ENCODE results near the gene HBS1L. TPM values are rescaled to one million over a fixed set of nuclear protein-coding genes. Genes with fewer than 3 reads are reported as not detected.

Gene HBS1L
- polyA plus RNA-seq, 1 of the 3 experiments (the other 2 are of a cell fraction), result 19.0 TPM

DNA sequence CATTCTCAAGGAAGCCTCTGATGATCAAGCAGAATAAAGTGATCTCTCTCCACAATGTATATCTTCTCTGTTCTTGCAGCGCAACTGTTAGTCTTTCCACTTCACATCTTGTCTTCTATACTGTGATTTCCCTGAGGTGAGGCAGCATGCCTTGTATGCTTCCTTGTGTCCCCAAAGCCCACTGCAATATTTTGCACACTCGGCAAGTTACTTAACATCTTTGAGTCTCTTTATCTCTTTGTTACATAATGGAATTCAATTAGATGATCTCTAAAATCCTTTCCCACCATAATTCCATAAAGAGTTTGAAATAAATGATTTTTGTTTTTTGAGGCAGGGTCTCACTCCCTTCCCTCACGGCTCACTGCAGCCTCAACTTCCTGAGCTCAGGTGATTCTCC is 64.4 kb downstream of the HBS1L start:
- TF ChIP-seq RFX5 (IDR thresholded peaks at IDR 0.05; ENCODE audit: low read length), result no peak
- Histone ChIP-seq H2AFZ (ENCODE audit: low read depth) (no peak overlapping the region), H3K79me2 (ENCODE audit: insufficient read depth) (no peaks in the 10 kb centered on the region), H3K4me3 (ENCODE audit: low read depth in 2 of 2, low read length in 1 of 2) (no peak overlapping the region), H3K36me3 (replicated peaks in 1 of 2; ENCODE audit: control insufficient read depth in 1 of 2, insufficient read depth in 2 of 2, low read length in 1 of 2) (peaks cover 46 to 48% of the 10 kb centered on the region in 2 experiments), H3K9me2 (no peaks in the 10 kb centered on the region), H3K9me3 (no peaks in the 10 kb centered on the region), H3K4me2 (no peak overlapping the region), H3K9ac (no peak overlapping the region), H3K27me3 (ENCODE audit: insufficient read depth) (no peaks in the 10 kb centered on the region), H3K4me1 (ENCODE audit: control insufficient read depth in 1 of 2, insufficient read depth in 2 of 2, low read depth in 1 of 2, low read length in 1 of 2) (no peaks in the 10 kb centered on the region), H4K20me1 (ENCODE audit: insufficient read depth) (no peaks in the 10 kb centered on the region), H3F3A (replicated peaks; ENCODE audit: insufficient read depth) (no peaks in the 10 kb centered on the region), H3K27ac (ENCODE audit: low read depth in 2 of 2, low read length in 1 of 2) (no peak overlapping the region)
- CTCF ChIA-PET, result interaction anchor here (2.3 kb wide), 1 partner anchor 12 kb away, joined by 10 read pairs; no protein-coding TSS in a partner anchor
- no peak for DNase-seq
- WGBS (ENCODE audit: low lambda C conversion rate), result 93% methylated on average over 3 of the region's 3 CpGs
- POLR2A ChIA-PET, result no interaction called here

DNA sequence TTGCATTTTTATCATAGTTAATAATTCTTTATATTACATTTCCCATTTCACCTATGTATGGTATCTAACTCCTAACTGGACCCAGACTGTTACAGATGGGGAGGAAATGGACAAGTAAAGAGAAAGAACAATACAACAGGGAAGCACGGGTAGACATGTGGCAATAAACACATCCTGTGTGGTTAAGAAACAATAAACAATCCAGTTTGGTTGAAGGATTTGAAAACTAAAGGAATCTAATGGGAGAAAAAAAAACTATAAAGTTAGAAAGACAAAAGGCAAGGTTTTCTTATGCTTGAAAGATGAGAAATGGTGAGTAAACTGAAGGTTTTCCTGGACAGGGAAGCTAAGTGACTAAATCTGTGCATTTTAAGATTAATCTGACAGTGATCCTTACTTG is 69.8 kb downstream of the HBS1L start:
- no peaks in the 10 kb centered on the region for H3K9me2 ChIP-seq
- H3K36me3 ChIP-seq (replicated peaks in 1 of 2; ENCODE audit: control insufficient read depth in 1 of 2, insufficient read depth in 2 of 2, low read length in 1 of 2), result peaks cover 49 to 68% of the 10 kb centered on the region in 2 experiments
- TF ChIP-seq, protein P1, sequence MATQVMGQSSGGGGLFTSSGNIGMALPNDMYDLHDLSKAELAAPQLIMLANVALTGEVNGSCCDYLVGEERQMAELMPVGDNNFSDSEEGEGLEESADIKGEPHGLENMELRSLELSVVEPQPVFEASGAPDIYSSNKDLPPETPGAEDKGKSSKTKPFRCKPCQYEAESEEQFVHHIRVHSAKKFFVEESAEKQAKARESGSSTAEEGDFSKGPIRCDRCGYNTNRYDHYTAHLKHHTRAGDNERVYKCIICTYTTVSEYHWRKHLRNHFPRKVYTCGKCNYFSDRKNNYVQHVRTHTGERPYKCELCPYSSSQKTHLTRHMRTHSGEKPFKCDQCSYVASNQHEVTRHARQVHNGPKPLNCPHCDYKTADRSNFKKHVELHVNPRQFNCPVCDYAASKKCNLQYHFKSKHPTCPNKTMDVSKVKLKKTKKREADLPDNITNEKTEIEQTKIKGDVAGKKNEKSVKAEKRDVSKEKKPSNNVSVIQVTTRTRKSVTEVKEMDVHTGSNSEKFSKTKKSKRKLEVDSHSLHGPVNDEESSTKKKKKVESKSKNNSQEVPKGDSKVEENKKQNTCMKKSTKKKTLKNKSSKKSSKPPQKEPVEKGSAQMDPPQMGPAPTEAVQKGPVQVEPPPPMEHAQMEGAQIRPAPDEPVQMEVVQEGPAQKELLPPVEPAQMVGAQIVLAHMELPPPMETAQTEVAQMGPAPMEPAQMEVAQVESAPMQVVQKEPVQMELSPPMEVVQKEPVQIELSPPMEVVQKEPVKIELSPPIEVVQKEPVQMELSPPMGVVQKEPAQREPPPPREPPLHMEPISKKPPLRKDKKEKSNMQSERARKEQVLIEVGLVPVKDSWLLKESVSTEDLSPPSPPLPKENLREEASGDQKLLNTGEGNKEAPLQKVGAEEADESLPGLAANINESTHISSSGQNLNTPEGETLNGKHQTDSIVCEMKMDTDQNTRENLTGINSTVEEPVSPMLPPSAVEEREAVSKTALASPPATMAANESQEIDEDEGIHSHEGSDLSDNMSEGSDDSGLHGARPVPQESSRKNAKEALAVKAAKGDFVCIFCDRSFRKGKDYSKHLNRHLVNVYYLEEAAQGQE (IDR thresholded peaks at IDR 0.05; ENCODE audit: low read depth, low read length), result no peak
- TF ChIP-seq NFIC (IDR thresholded peaks at IDR 0.05; ENCODE audit: borderline replicate concordance) (no peak), EZH2phosphoT487 (IDR thresholded peaks at IDR 0.05; ENCODE audit: borderline replicate concordance, low read depth) (no peak), FOXJ3 (CRISPR knock-in tag; IDR thresholded peaks at IDR 0.05) (no peak), POLR2AphosphoS5 (IDR thresholded peaks at IDR 0.05; ENCODE audit: low read depth, low read length) (no peak), SMC3 (IDR thresholded peaks at IDR 0.05; ENCODE audit: low read depth, low read length) (no peak), MXI1 (IDR thresholded peaks at IDR 0.05; ENCODE audit: low read depth, low read length) (no peak)
- TF ChIP-seq, protein P2, sequence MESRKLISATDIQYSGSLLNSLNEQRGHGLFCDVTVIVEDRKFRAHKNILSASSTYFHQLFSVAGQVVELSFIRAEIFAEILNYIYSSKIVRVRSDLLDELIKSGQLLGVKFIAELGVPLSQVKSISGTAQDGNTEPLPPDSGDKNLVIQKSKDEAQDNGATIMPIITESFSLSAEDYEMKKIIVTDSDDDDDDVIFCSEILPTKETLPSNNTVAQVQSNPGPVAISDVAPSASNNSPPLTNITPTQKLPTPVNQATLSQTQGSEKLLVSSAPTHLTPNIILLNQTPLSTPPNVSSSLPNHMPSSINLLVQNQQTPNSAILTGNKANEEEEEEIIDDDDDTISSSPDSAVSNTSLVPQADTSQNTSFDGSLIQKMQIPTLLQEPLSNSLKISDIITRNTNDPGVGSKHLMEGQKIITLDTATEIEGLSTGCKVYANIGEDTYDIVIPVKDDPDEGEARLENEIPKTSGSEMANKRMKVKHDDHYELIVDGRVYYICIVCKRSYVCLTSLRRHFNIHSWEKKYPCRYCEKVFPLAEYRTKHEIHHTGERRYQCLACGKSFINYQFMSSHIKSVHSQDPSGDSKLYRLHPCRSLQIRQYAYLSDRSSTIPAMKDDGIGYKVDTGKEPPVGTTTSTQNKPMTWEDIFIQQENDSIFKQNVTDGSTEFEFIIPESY (IDR thresholded peaks at IDR 0.05; ENCODE audit: borderline replicate concordance, low read depth), result no peak
- TF ChIP-seq, protein P3, sequence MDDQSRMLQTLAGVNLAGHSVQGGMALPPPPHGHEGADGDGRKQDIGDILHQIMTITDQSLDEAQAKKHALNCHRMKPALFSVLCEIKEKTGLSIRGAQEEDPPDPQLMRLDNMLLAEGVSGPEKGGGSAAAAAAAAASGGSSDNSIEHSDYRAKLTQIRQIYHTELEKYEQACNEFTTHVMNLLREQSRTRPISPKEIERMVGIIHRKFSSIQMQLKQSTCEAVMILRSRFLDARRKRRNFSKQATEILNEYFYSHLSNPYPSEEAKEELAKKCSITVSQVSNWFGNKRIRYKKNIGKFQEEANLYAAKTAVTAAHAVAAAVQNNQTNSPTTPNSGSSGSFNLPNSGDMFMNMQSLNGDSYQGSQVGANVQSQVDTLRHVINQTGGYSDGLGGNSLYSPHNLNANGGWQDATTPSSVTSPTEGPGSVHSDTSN (IDR thresholded peaks at IDR 0.05), result no peak
- TF ChIP-seq, protein P4, sequence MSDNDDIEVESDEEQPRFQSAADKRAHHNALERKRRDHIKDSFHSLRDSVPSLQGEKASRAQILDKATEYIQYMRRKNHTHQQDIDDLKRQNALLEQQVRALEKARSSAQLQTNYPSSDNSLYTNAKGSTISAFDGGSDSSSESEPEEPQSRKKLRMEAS (IDR thresholded peaks at IDR 0.05; ENCODE audit: low read depth), result no peak
- TF ChIP-seq, protein P5, sequence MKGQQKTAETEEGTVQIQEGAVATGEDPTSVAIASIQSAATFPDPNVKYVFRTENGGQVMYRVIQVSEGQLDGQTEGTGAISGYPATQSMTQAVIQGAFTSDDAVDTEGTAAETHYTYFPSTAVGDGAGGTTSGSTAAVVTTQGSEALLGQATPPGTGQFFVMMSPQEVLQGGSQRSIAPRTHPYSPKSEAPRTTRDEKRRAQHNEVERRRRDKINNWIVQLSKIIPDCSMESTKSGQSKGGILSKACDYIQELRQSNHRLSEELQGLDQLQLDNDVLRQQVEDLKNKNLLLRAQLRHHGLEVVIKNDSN (IDR thresholded peaks at IDR 0.05; ENCODE audit: borderline replicate concordance, low read depth), result no peak
- TF ChIP-seq, protein P6, sequence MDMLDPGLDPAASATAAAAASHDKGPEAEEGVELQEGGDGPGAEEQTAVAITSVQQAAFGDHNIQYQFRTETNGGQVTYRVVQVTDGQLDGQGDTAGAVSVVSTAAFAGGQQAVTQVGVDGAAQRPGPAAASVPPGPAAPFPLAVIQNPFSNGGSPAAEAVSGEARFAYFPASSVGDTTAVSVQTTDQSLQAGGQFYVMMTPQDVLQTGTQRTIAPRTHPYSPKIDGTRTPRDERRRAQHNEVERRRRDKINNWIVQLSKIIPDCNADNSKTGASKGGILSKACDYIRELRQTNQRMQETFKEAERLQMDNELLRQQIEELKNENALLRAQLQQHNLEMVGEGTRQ (IDR thresholded peaks at IDR 0.05; ENCODE audit: borderline replicate concordance, low read depth, low read length), result no peak
- no peak overlapping the region for H2AFZ ChIP-seq (ENCODE audit: low read depth)
- H3K79me2 ChIP-seq (ENCODE audit: insufficient read depth), result no peaks in the 10 kb centered on the region
- no peaks in the 10 kb centered on the region for H3K4me1 ChIP-seq (ENCODE audit: control insufficient read depth in 1 of 2, insufficient read depth in 2 of 2, low read depth in 1 of 2, low read length in 1 of 2)
- no peak overlapping the region for H3K9ac ChIP-seq
- CTCF ChIA-PET, result no interaction called here
- POLR2A ChIA-PET, result no interaction called here
- no peaks in the 10 kb centered on the region for H3F3A ChIP-seq (replicated peaks; ENCODE audit: insufficient read depth)
- no peaks in the 10 kb centered on the region for H3K9me3 ChIP-seq
- H3K4me3 ChIP-seq (ENCODE audit: low read depth in 2 of 2, low read length in 1 of 2), result no peak overlapping the region
- H3K27me3 ChIP-seq (ENCODE audit: insufficient read depth), result no peaks in the 10 kb centered on the region
- DNase-seq, result no peak
- no peak overlapping the region for H3K4me2 ChIP-seq
- H4K20me1 ChIP-seq (ENCODE audit: insufficient read depth), result no peaks in the 10 kb centered on the region
- no peak overlapping the region for H3K27ac ChIP-seq (ENCODE audit: low read depth in 2 of 2, low read length in 1 of 2)
- 94% methylated on average over 1 of the region's 1 CpG for WGBS (ENCODE audit: low lambda C conversion rate)
